Fibroblast of upper back skin (primary cell): ENCODE measurements around the gene PAPOLA.
"Not testable (repeated sequence)": the region's sequence is repeated elsewhere in the genome, so short reads cannot be mapped to it uniquely, and the experiment has no call there.

Experiments
- DNase-seq: peaks from one replicate; pipeline ENCODE4 v3.0.0-alpha.2; 2013

The PAPOLA gene

GRCh38 chr14:96503306-96503679, 1.1 kb downstream of the PAPOLA start:
- DNase-seq = no peak

DNA sequence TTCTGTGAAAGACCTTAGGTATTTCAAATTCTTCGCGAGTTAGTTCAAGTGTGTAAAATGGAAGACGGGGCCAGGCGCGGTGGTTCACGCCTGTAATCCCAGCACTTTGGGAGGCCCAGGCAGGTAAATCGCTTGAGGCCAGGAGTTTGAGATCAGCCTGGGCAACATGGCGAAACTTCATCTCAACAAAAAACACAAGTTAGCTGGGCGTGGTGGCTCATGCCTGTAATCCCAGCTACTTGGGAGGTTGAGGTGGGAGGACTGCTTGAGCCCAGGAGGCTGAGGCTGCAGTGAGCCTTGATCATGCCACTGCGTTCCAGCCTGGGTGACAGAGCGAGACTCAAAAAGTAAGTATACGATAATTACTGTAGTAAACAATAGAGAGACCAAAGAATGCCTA, 2.2 kb downstream of the PAPOLA start:
- DNase-seq = not testable (repeated sequence)

DNA sequence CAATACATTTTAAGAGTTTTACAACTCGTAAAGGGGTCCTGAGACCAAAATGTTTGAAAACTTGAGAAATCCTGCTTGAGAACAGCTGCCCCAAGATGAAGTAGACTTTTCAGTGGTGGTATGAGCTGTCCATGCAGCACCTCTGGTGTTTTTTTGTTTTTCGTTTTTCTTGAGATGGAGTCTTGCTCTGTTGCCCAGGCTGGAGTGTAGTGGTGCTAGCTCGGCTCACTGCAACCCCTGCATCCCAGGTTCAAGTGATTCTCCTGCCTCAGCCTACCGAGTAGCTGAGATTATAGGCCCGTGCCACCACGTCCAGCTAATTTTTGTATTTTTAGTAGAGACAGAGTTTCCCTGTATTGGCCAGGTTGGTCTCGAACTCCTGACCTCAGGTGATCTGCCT, 5.5 kb downstream of the PAPOLA start:
- DNase-seq = no peak

- no peak for DNase-seq
Observed at GRCh38 chr14:96508900-96509299, 6.7 kb downstream of the PAPOLA start.

DNA sequence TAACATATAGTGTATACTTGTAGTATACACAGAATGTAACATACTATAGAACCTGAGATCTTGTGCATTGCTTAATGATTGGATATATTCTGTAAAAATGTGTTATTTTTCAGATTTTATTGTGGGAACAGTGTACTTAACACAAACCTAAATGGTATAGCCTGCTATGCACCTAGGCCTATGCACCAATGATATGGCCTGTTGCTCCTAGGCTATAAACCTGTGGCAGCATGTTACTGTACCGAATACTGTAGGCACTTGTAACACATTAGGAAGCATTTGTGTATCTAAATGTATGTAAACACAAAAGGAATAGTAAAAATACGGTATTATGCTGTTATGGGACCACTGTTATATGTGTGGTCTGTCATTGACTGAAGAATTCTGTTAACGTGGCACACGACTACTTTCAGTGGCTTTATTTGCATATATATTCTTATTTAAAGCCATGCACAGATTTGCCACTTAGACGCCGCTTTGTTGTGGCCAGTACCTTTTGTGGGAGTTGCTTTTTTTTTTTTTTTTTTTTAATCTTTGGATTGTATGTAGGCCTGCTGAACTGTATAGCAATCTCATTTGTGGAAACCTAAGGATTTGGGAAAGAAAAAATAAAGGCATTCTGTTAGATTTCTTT, 7.4 kb downstream of the PAPOLA start:
- no peak for DNase-seq

DNA sequence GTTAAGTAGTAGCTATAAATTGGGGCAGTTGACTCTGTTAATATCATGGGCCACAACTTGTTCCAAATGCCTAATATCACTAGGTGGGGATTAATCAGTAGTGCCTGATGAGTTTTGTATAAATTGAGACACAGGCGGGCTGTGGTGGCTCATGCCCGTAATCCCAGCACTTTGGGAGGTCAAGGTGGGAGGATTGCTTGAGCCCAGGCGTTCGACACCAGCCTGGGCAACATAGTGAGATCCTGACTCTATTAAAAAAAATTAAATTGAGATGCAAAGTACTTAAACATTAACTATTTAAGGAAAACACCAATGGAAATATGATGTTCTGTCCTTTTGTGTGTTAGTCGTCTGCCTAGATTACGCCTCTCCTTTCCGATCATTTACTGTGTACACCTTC, 9.0 kb downstream of the PAPOLA start:
- no peak for DNase-seq

DNA sequence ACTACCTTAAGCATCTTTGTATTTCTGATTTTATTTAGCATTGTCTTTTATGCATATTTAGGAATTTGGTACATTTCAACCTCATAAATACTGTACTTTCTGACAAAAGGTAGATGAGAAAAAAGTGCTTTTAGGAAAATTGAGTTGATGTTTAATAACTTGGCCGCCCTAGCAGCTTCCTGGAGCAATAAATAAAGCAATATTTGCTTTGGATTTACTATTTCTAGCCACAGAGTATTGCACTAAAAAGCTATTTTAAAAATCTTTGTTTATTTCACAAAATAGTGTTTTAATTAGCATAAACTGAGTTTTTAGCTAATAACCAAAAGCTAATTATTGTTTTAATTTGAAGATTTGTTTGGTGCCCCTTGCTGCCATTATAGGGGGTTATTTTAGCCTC, 9.5 kb downstream of the PAPOLA start:
- no peak for DNase-seq

DNA sequence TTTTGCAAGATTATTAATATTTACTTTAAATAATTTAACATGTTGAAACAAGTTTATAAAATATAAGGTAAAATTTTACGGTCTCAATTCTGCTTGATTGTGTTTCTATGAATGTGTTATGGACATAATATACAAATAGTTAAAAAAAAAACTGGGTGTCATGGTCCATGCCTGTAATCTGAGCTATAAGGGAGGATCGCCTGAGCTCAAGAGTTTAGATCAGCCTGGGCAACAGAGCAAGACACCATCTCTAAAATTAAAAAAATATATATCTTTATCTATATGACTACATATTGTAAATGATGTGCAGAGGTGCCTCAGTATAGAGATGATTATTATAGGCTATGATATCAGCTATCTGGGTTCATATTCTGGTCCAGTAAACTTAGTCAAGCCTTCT, 9.9 kb downstream of the PAPOLA start:
- DNase-seq = no peak

- DNase-seq = no peak
Observed at GRCh38 chr14:96512602-96513397, 10.6 kb downstream of the PAPOLA start.

- DNase-seq = no peak
Observed at GRCh38 chr14:96514694-96515093, 12.5 kb downstream of the PAPOLA start.

DNA sequence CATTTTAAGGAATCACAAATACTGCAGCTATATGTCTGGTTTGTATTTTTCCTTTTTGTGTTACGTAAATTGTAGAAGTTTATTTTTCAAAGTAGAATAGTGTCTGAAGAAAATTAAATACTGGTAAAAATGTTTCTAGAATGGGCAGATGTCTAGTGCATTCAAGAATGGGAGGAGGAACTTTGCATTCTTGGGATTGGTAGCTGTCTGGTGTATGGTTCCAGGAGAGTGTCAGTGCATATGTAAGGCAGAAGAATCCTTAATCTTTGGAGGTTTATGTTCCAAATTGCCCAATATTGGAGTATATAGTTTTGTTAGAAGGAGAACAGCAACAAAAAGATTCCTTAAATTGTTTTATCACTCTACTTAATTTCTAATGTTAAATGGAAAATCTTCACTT, 13.5 kb downstream of the PAPOLA start:
- DNase-seq = no peak

DNA sequence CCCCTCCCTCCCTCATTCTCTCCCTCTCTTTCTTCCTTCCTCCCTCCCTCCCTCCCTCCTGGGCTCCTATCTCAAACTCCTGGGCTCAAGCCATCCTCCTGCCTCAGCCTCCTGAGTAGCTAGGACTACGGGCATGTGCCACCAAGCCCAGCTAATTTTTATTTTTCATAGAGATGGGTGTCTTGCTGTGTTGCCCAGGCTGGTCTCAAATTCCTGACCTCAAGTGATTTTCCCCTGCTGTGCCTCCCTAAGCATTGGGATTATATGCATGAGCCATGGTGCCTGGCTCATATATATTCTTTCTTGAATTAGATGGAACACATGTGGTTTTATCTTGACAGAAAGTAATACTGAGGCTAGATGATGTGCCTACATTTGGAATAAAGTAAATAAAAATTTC, 14.2 kb downstream of the PAPOLA start:
- no peak for DNase-seq

DNA sequence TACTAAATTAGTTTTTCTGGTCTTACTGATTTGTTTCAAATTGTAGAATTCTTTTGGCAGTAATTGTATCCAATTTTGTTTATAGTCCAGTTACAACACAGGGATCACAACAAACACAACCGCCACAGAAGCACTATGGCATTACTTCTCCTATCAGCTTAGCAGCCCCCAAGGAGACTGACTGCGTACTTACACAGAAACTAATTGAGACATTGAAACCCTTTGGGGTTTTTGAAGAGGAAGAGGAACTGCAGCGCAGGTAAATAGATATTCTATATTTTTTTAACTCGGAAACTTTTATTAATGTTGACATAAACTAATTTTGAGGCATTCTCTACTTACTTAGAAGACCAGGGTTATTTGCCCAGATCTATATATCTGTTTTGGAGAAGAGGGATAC, 17.8 kb downstream of the PAPOLA start:
- no peak for DNase-seq

DNA sequence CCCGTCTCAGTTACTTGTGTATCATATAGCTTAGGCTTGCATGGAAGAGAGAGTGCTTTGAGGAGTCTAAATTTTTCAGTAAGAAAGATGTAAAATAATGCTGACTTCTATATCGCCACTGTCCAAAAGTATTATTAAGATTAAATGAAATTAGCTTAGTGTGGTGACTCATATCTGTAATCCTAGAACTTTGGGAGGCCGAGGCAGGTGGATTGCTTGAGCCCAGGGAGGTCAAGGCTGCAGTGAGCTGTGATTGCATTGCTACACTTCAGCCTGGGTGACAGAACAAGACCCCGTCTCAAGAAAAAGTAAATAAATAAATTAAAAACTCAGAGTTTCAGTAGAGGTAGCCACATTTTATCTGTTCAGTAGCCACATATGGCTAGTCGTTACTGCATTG, 23.3 kb downstream of the PAPOLA start:
- no peak for DNase-seq

- DNase-seq = no peak
Observed at GRCh38 chr14:96532632-96533031, 30.4 kb downstream of the PAPOLA start.

GRCh38 chr14:96536807-96537206, 34.6 kb downstream of the PAPOLA start:
- DNase-seq = no peak

DNA sequence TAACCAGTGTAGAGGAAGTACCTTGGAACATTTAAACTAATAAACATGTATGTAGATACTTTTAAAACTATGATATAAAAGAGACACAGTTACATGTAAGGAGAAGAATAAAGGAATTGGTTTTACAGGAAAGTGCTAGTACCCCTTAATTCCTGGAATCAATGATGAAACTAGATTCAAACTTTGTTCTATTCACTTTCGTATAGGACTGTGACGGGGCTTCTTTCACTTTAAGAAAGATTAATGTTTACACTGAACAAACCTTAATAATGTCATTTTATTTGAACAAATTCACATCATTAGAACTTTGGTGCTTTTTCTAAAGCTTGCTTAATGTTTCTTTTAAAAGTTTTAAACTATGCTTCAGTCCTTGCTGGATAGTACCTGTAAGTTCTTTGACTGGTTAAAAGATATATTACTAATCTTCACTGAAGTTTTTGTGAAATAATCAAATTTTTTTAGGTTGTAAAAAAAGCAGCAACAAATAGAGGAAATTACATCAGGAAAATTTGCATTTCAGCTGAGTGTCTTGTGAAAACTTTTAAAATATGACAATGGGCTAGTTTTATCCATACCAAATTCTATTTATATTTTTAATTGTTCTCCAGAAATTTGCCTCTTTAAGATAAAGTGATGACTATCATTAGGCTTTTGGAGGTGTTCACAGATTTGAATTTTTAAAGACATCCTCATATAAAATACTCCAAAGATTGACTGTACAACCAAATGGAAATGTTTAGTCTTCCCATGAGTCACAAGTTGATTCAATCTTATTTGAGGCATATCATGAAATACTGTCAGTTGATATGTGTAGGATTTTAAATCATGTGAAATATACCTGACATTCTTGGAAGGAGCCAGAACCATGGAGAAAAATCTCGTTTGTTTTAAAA, 36.2 kb downstream of the PAPOLA start:
- DNase-seq = peak; percentile 3

DNA sequence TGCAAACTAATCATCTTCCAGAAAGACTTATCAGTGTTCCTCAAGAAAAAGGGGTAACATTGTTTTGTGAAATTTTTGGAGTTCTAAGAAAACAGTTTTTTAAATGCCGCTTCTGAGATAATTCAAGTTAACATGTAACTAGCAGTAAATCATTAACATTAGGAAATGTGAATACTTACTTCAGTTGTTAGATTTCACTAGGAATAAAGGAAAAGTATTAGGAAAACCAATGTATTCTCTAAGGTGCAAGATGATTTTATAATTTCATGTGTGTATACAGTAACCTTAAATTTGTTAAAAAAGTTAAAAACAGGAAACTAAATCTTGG, 36.8 kb downstream of the PAPOLA start:
- DNase-seq = no peak

DNA sequence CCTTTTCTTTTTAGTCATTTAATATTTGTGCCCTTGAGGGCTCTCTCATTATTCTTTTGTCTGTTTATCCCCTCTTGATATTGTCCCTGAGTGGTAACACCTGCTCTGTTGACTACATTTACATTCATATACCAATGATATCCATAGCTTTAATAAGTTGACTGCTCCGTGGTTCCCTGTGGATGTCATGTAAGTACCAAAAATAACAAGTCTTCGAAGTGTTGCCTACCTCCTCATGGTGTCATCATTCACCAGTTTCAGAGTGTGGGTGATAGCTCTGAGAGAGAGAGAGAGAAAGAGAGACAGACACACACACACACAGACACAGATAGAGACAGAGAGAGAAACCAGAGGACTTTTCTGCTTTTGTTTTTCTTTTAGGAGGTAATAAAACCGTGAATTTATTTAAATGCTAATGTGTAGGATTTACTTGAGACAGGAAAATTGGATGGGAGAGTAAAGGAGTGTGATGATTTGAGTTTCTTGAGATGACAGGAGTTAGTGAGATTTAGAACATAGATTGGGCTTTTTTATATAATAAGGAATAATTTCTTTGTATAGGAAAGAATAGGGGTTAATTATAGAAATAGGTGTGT, 52.2 kb downstream of the PAPOLA start:
- no peak for DNase-seq

DNA sequence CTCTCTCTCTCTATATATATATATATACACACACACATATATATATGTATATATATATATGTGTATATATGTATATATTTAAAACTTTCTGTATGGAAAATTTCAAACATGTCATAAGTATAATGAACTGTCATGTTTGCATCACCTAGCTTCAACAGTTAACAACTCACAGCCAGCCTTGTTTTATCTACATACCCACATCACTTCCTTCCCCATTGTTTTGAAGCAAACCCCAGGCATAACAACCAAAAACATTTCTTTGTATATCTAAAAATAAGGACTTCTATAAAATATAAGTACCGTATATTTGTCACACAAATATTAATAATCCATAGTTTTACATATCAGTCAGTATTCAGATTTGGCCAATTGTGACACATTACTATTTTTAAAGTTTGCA, 57.4 kb downstream of the PAPOLA start:
- no peak for DNase-seq

DNA sequence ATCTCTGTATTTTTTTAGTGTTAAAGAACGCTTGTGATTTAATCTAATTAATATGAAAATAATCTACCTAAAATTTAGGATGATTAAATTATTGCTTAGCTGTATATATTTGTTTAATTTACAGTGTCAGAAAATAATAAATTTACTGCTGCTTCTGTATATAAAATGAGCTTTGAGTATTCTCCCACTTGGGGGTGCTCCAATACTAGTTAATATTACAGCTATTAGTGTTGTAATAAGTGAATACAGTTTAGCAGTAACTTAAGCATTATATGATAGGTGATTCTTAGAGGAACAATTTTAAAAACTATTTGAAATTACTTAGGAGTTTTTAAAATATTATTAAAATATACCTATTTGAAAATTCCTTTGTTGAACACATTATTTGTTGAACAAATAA, 62.2 kb downstream of the PAPOLA start:
- no peak for DNase-seq

- DNase-seq = no peak
Observed at GRCh38 chr14:96565811-96566210, 63.6 kb downstream of the PAPOLA start.

DNA sequence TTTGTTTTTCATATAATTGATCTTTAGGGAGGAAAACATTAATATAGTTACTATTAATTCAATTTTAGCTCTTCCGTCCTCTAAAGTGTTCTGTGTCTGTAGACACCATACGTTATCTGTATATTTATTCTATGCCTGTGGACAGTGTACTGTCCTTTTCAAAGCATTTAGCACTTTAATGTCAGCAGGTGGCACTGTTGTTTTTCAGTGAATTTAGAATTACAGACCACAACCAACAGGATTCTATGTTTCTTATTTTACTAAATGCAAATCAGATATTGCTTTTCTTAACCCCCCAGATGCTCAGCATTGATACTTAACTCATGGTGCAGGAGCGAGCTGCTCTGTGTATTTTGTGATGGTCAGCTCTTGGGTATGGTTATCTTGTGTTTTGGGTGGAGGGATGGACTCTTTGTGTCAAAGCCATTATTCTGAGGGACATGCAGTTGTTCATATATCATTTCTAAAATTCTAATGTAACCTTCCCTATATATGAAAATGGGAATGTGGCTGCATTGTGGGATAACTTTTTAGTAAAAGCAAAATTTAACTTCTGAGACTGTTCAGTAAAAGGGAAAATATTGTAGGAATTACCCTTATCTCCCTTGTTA, 65.2 kb downstream of the PAPOLA start:
- DNase-seq = peak; percentile 58
